Vagina (tissue), 2 donors: Measurements from ENCODE around the gene MAML3.

Source experiments
- POLR2A ChIP-seq, 2 donors: fragments of 450-650 bp; IDR thresholded peaks; one replicate each; pipeline ENCODE4 v1.6.1; 2017; ENCODE audit warnings: antibody characterized with exemption in 2 of 2, mild to moderate bottlenecking in 2 of 2, moderate library complexity in 2 of 2
- POLR2AphosphoS5 ChIP-seq, 2 donors: sonication (generic); formaldehyde crosslinking; IDR thresholded peaks; one replicate each; pipeline ENCODE4 v1.9.0; 2017; ENCODE audit warnings: antibody characterized with exemption in 2 of 2, mild to moderate bottlenecking in 2 of 2, low read depth in 1 of 2; ENCODE audit not compliant: insufficient read depth in 1 of 2

DNA sequence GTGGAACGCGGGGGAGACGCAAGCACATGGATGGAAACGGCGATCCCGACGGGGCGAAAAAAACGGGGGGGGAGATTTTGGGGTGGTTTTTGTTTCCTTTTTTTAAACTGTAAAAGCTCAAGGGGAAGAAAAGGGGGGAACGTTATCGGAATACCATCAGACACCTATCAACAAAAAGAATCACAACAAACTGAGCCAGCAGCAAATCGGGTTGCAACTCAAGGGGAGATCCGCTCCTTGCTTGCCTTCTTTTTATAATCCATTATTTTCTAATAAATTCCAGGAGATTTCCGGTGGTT, 616 bp downstream of the MAML3 start:
- TF ChIP-seq POLR2A (IDR thresholded peaks at IDR 0.05) (no peak), POLR2AphosphoS5 (IDR thresholded peaks at IDR 0.05; ENCODE audit: insufficient read depth in 1 of 2, low read depth in 1 of 2) (no peak)
